IMR-90 (cell line): ENCODE results near the gene PRAME. TPM values are rescaled to one million over a fixed set of nuclear protein-coding genes. Genes with fewer than 3 reads are reported as not detected.

Experiments
- ATAC-seq: fragments of 200-7000 bp; cut with Tn5 transposase; 2 replicates; pipeline ENCODE4 v1.9.1; 2020; ENCODE audit warnings: low read depth, mild to moderate bottlenecking, moderate library complexity
- BruUV-seq: library from RNA; stranded (reverse); fragments of 400-500 nt; replicated peaks from 2 replicates; lab custom pipeline; 2021; lab: Mats Ljungman, UMichigan
- CTCF ChIA-PET: fragments of 300-600 bp; formaldehyde crosslinking; extraction: SDS; loops from one replicate; lab custom pipeline; 2021; ENCODE audit warnings: antibody characterized with exemption; lab: Yijun Ruan, JAX
- POLR2A ChIA-PET: fragments of 300-600 bp; sonication (Branson Sonifier 250); formaldehyde crosslinking; loops from one replicate; lab custom pipeline; 2022; ENCODE audit warnings: antibody characterized with exemption; ENCODE audit not compliant: unreplicated experiment; lab: Charles Lee
- DNase-seq: peaks from one replicate; pipeline ENCODE4 v3.0.0; 2013
- H2AFZ ChIP-seq: replicated peaks from 2 replicates; pipeline ENCODE3; 2013; ENCODE audit warnings: low read length, mild to moderate bottlenecking; ENCODE audit not compliant: poor library complexity
- H2AK5ac ChIP-seq: 2 replicates; pipeline ENCODE4 v1.6.1; 2013; ENCODE audit warnings: low read depth, low read length, inconsistent platforms
- H2AK9ac ChIP-seq: replicated peaks from 2 replicates; pipeline ENCODE3; 2013; ENCODE audit warnings: mild to moderate bottlenecking, low read depth, low read length, moderate library complexity; ENCODE audit not compliant: poor library complexity
- H2BK120ac ChIP-seq: 2 replicates; pipeline ENCODE4 v1.6.1; 2013; ENCODE audit warnings: low read depth, low read length, inconsistent platforms
- H2BK15ac ChIP-seq: 3 replicates; pipeline ENCODE4 v1.6.1; 2013; ENCODE audit warnings: low read depth, low read length, inconsistent platforms
- H2BK20ac ChIP-seq: 2 replicates; pipeline ENCODE4 v1.6.1; 2013; ENCODE audit warnings: low read depth, mild to moderate bottlenecking, inconsistent platforms, low read length, moderate library complexity
- H2BK5ac ChIP-seq: 2 replicates; pipeline ENCODE4 v1.6.1; 2013; ENCODE audit warnings: mild to moderate bottlenecking, low read depth, low read length, inconsistent platforms; ENCODE audit not compliant: poor library complexity, severe bottlenecking
- H3K14ac ChIP-seq: replicated peaks from 2 replicates; pipeline ENCODE4 v1.6.1; 2013; ENCODE audit warnings: low read depth, low read length, inconsistent platforms
- H3K18ac ChIP-seq: 2 replicates; pipeline ENCODE4 v1.6.1; 2013; ENCODE audit warnings: low read depth, low read length, control low read depth
- H3K23ac ChIP-seq: 2 replicates; pipeline ENCODE4 v1.6.1; 2013; ENCODE audit warnings: low read depth, low read length, inconsistent platforms
- H3K27ac ChIP-seq: 2 replicates; pipeline ENCODE4 v1.5.1; 2013; ENCODE audit warnings: mild to moderate bottlenecking, control low read depth, low read length; ENCODE audit not compliant: insufficient read depth
- H3K27me3 ChIP-seq: 2 replicates; pipeline ENCODE4 v1.6.1; 2013; ENCODE audit warnings: low read length; ENCODE audit not compliant: control insufficient read depth, insufficient read depth
- H3K36me3 ChIP-seq: 2 replicates; pipeline ENCODE4 v1.6.1; 2013; ENCODE audit warnings: low read length, mixed read lengths; ENCODE audit not compliant: control insufficient read depth, insufficient read depth
- H3K4ac ChIP-seq: 2 replicates; pipeline ENCODE4 v1.6.1; 2013; ENCODE audit warnings: low read depth, low read length, inconsistent platforms
- H3K4me1 ChIP-seq: 2 replicates; pipeline ENCODE4 v1.6.1; 2013; ENCODE audit warnings: low read length, mixed read lengths; ENCODE audit not compliant: control insufficient read depth, insufficient read depth
- H3K4me2 ChIP-seq: 2 replicates; pipeline ENCODE4 v1.6.1; 2013; ENCODE audit warnings: low read depth, mild to moderate bottlenecking, control low read depth, low read length, moderate library complexity
- H3K4me3 ChIP-seq: 2 replicates; pipeline ENCODE4 v1.5.1; 2013; ENCODE audit warnings: low read depth, mild to moderate bottlenecking, control low read depth, low read length, moderate library complexity; ENCODE audit not compliant: insufficient read depth
- H3K56ac ChIP-seq: 2 replicates; pipeline ENCODE4 v1.6.1; 2013; ENCODE audit warnings: low read length, inconsistent platforms; ENCODE audit not compliant: insufficient read depth; ENCODE audit errors: extremely low read depth
- H3K79me1 ChIP-seq, 2 experiments: 2 replicates each; pipeline ENCODE4 v1.6.1; 2013; ENCODE audit warnings: low read length in 2 of 2, inconsistent platforms in 1 of 2, low read depth in 1 of 2
- H3K9ac ChIP-seq: 2 replicates; pipeline ENCODE4 v1.6.1; 2013; ENCODE audit warnings: low read depth, low read length, control low read depth
- H3K9me1 ChIP-seq: 2 replicates; pipeline ENCODE4 v1.6.1; 2013; ENCODE audit warnings: low read length, inconsistent platforms; ENCODE audit not compliant: insufficient read depth
- H3K9me3 ChIP-seq: 2 replicates; pipeline ENCODE4 v1.6.1; 2013; ENCODE audit warnings: low read length; ENCODE audit not compliant: control insufficient read depth, insufficient read depth
- H4K20me1 ChIP-seq: 2 replicates; pipeline ENCODE4 v1.6.1; 2013; ENCODE audit warnings: low read length, inconsistent platforms; ENCODE audit not compliant: insufficient read depth
- H4K5ac ChIP-seq: 2 replicates; pipeline ENCODE4 v1.6.1; 2013; ENCODE audit warnings: mild to moderate bottlenecking, low read depth, low read length, control low read depth
- H4K8ac ChIP-seq, 2 experiments: 2 replicates each; pipeline ENCODE4 v1.6.1; 2013; ENCODE audit warnings: low read depth in 2 of 2, low read length in 2 of 2, control low read depth in 1 of 2, inconsistent platforms in 1 of 2
- H4K91ac ChIP-seq: 2 replicates; pipeline ENCODE4 v1.6.1; 2013; ENCODE audit warnings: low read depth, low read length, inconsistent platforms; ENCODE audit not compliant: insufficient read depth
- BHLHE40 ChIP-seq: fragments of 150-350 bp; IDR thresholded peaks from 2 replicates; pipeline ENCODE4 v1.6.1; 2016; ENCODE audit warnings: mild to moderate bottlenecking, low read depth, low read length
- CEBPB ChIP-seq: IDR thresholded peaks from 2 replicates; pipeline ENCODE4 v1.6.1; 2012; ENCODE audit warnings: low read depth, low read length, improper control_type of control experiment
- CHD1 ChIP-seq: IDR thresholded peaks from 2 replicates; pipeline ENCODE4 v1.6.1; 2012; ENCODE audit warnings: low read depth, low read length, improper control_type of control experiment
- ELK1 ChIP-seq: fragments of 150-350 bp; IDR thresholded peaks from 2 replicates; pipeline ENCODE4 v1.6.1; 2016; ENCODE audit warnings: low read depth, mild to moderate bottlenecking, low read length, moderate library complexity, borderline replicate concordance
- FOS ChIP-seq: fragments of 150-350 bp; IDR thresholded peaks from 2 replicates; pipeline ENCODE4 v1.6.1; 2016; ENCODE audit warnings: low read depth, low read length
- MAFK ChIP-seq: IDR thresholded peaks from 2 replicates; pipeline ENCODE4 v1.6.1; 2012; ENCODE audit warnings: low read depth, low read length, improper control_type of control experiment
- MAZ ChIP-seq: IDR thresholded peaks from 2 replicates; pipeline ENCODE4 v1.6.1; 2012; ENCODE audit warnings: low read depth, mild to moderate bottlenecking, low read length, improper control_type of control experiment, moderate library complexity, borderline replicate concordance
- NFE2L2 ChIP-seq: fragments of 150-350 bp; IDR thresholded peaks from 2 replicates; pipeline ENCODE4 v1.6.1; 2016; ENCODE audit warnings: low read depth, mild to moderate bottlenecking, low read length
- POLR2A ChIP-seq: IDR thresholded peaks from 2 replicates; pipeline ENCODE4 v1.6.1; 2012; ENCODE audit warnings: mild to moderate bottlenecking, low read depth, low read length
- RAD21 ChIP-seq: IDR thresholded peaks from 2 replicates; pipeline ENCODE4 v1.6.1; 2012; ENCODE audit warnings: low read length, improper control_type of control experiment
- RCOR1 ChIP-seq: IDR thresholded peaks from 2 replicates; pipeline ENCODE4 v1.6.1; 2012; ENCODE audit warnings: mild to moderate bottlenecking, low read length, improper control_type of control experiment; ENCODE audit not compliant: insufficient replicate concordance
- SMC3 ChIP-seq: fragments of 150-350 bp; IDR thresholded peaks from 2 replicates; pipeline ENCODE4 v1.6.1; 2016; ENCODE audit warnings: low read depth, mild to moderate bottlenecking, antibody characterized with exemption, low read length, moderate library complexity
- USF2 ChIP-seq: fragments of 150-350 bp; IDR thresholded peaks from 2 replicates; pipeline ENCODE4 v1.6.1; 2017; ENCODE audit warnings: mild to moderate bottlenecking, antibody characterized with exemption, low read length, low read depth
- WGBS, 2 experiments: methylation state at CpG; one replicate each; pipeline versions ENCODE4 v1.1.5 to v1.1.7; 2013; ENCODE audit warnings: missing lambda C conversion rate in 2 of 2; ENCODE audit not compliant: insufficient read length in 1 of 2; ENCODE audit errors: extremely low coverage in 2 of 2; 5-methylcytosine and 5-hydroxymethylcytosine counted together
- dilution Hi-C: fragments of 300-500 bp; cut with HindIII; formaldehyde crosslinking; loops from one replicate; pipeline ENCODE4 v1.14.3; 2018; ENCODE audit warnings: low sequenced_read_pairs; ENCODE audit not compliant: unreplicated experiment
- in situ Hi-C: fragments of 300-500 bp; cut with MboI; formaldehyde crosslinking; loops from 3 replicates; pipeline ENCODE4 v1.14.3; 2019; ENCODE audit warnings: low sequenced_read_pairs, inconsistent platforms, mixed read lengths
- intact Hi-C: fragments of 100-400 bp; cut with micrococcal nuclease; formaldehyde crosslinking; loops from 2 replicates; pipeline ENCODE4 v1.10.0; 2022
- polyA plus RNA-seq, 3 experiments: library from polyadenylated mRNA; depleted of rRNA; stranded (reverse); fragments of >200 nt; gene quantifications; 2 replicates each; pipeline ENCODE4 v1.2.3, GENCODE V29; 2012; ENCODE audit warnings: low replicate concordance in 1 of 3
- total RNA-seq: library from RNA; depleted of rRNA; stranded (reverse); fragments of >200 nt; gene quantifications from 2 replicates; pipeline ENCODE4 v1.2.3, GENCODE V29; 2012
- TF ChIP-seq, protein P1 (sequence below): conservative IDR thresholded peaks from 2 replicates; pipeline ENCODE4 v1.5.1; 2012; ENCODE audit warnings: mild to moderate bottlenecking, low read depth, low read length, improper control_type of control experiment

PRAME gene
- total and polyA plus RNA-seq, 2 of the 4 experiments (the other 2 are of a cell fraction): not detected

- H4K20me1 ChIP-seq: no peaks in the 10 kb centered on the region
- intact Hi-C loops (no loop called here), in situ Hi-C loops (no loop called here), dilution Hi-C loops (no loop called here)
- no peaks in the 10 kb centered on the region for H3K79me1 ChIP-seq
- no peak overlapping the region for H3K23ac ChIP-seq
- H3K36me3 ChIP-seq: no peaks in the 10 kb centered on the region
- POLR2A ChIA-PET: no interaction called here
- H3K27ac ChIP-seq: no peak overlapping the region
- no peak overlapping the region for H3K18ac ChIP-seq
- H3K4ac ChIP-seq: no peak overlapping the region
- H4K5ac ChIP-seq: no peak overlapping the region
- H2BK5ac ChIP-seq: no peak overlapping the region
- no peak overlapping the region for H3K14ac ChIP-seq
- CTCF ChIA-PET: interaction anchor here (1.5 kb wide), 1 partner anchor 11 kb away, joined by 4 read pairs; the partner anchor contains the start of gene ZNF280B
- no TSS peak for BruUV-seq
- H3K27me3 ChIP-seq: no peaks in the 10 kb centered on the region
- no peak overlapping the region for H4K91ac ChIP-seq
- no peak overlapping the region for H4K8ac ChIP-seq
- no peaks in the 10 kb centered on the region for H3K9me1 ChIP-seq
- H2BK120ac ChIP-seq: no peak overlapping the region
- no peak overlapping the region for H2BK15ac ChIP-seq
- no peak overlapping the region for H3K56ac ChIP-seq
- no peak overlapping the region for H3K4me2 ChIP-seq
- DNase-seq (no peak), ATAC-seq (no peak)
- H3K9ac ChIP-seq: no peak overlapping the region
- H3K9me3 ChIP-seq: no peaks in the 10 kb centered on the region
- no peak overlapping the region for H2AK5ac ChIP-seq
- no peak for TF ChIP-seq MAFK
- TF ChIP-seq CEBPB: no peak
- no peak for TF ChIP-seq BHLHE40
- TF ChIP-seq NFE2L2: no peak
- no peak for TF ChIP-seq FOS
- TF ChIP-seq RCOR1: no peak
- TF ChIP-seq RAD21: no peak
- no peak for TF ChIP-seq ELK1
- TF ChIP-seq POLR2A: no peak
- TF ChIP-seq MAZ: no peak
- no peak for TF ChIP-seq SMC3
- TF ChIP-seq, protein P1, sequence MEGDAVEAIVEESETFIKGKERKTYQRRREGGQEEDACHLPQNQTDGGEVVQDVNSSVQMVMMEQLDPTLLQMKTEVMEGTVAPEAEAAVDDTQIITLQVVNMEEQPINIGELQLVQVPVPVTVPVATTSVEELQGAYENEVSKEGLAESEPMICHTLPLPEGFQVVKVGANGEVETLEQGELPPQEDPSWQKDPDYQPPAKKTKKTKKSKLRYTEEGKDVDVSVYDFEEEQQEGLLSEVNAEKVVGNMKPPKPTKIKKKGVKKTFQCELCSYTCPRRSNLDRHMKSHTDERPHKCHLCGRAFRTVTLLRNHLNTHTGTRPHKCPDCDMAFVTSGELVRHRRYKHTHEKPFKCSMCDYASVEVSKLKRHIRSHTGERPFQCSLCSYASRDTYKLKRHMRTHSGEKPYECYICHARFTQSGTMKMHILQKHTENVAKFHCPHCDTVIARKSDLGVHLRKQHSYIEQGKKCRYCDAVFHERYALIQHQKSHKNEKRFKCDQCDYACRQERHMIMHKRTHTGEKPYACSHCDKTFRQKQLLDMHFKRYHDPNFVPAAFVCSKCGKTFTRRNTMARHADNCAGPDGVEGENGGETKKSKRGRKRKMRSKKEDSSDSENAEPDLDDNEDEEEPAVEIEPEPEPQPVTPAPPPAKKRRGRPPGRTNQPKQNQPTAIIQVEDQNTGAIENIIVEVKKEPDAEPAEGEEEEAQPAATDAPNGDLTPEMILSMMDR: no peak
- no peak for TF ChIP-seq USF2
- TF ChIP-seq CHD1: no peak
- H2AFZ ChIP-seq: no peak overlapping the region
- H3K4me1 ChIP-seq: no peaks in the 10 kb centered on the region
- no peak overlapping the region for H3K4me3 ChIP-seq
- no peak overlapping the region for H2AK9ac ChIP-seq
- no CpG with 5 or more reads among the region's 2 CpGs for WGBS, 2 experiments
- H2BK20ac ChIP-seq: no peak overlapping the region
Observed at GRCh38 chr22:22498267-22498666, 60.8 kb downstream of the PRAME start.
